Hair follicular keratinocyte (primary cell): ENCODE results near the gene TSPAN33. TPM values are rescaled to one million over a fixed set of nuclear protein-coding genes. Genes with fewer than 3 reads are reported as not detected.

Experiments used
- total RNA-seq: library from RNA; depleted of rRNA; stranded (reverse); fragments of >200 nt; gene quantifications from 2 replicates; pipeline ENCODE4 v1.2.3, GENCODE V29; 2015

The TSPAN33 gene, protein sequence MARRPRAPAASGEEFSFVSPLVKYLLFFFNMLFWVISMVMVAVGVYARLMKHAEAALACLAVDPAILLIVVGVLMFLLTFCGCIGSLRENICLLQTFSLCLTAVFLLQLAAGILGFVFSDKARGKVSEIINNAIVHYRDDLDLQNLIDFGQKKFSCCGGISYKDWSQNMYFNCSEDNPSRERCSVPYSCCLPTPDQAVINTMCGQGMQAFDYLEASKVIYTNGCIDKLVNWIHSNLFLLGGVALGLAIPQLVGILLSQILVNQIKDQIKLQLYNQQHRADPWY
- 2.9 and 3.8 TPM in 2 replicates for total RNA-seq

DNA sequence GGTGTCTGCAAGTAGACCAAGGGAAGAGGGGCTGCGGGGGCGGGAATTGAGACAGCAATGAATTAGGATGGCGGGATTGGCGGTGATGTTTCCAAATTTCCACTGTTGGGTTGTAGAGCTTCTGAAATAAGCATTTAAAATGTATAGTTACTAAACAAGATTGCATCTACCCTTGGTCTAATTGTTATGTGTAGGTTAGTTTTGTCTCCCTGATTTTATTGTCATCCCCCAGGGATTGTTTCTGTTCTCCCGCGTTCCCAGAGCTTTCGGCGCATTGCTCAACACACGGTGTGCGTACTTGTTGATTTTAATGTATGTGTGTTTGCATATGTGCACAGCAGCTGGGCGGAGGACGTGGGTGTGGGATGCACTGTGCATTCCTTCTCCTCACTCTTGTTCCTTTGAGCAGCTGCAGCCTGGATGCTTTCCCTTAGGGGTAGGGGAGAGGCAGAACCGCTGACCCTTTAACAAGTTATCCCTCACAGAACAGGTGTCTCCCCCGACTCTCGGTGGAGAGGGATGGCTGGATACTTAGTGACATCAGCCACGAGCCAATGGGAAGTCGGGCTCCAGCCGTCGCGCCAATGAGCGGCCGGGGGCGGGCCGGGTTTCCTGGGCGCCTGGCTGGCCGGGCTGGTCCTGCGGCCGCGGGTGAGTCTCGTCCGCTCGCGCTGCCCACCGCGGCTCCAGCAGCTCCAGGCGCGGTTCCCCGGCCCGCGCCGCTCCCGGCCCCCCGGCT, at the start of gene TSPAN33:
TSPAN33 (plus strand) TSS at position 613 of the 739 bp plus-strand sequence. CDS start 274 bp downstream, outside the sequence.

DNA sequence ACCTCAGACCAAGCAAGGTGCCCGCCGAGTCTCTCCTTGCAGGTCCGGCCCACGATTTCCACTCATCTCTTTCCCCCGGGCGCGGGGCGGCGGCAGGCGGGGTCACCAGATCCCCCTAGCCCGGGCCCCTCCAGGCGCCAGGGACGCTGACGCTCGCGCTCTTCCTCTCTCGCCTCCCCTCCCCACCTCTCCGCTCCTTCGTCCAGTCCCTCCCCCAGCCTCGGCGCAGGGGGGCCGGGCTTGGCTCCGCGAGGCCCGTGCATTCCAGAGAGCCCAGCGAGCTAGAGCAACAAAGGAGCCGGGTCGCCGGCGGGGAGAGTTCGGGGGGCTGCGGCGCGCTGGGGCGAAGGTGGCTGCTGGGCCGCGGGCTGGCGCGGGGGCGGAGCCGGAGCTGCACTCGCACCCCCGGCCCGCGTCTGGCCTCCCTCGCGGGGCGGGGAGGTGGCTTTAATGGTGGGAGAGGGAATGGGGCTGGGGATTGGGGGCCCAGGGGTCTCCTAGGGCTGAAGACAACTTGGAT, 43.9 kb downstream of the TSPAN33 start, which contains the start of gene SMO:
SMO (plus strand) TSS at position 262 of the 520 bp plus-strand sequence. CDS start 519 bp downstream, outside the sequence.

Other genes with a start within 250 kb of the TSPAN33 start
- gene KCP, start 234.0 kb upstream of the TSPAN33 start, total RNA-seq, result 0.47 TPM in 1 of 2 replicates, not detected in the other
- gene IRF5, start 206.8 kb upstream of the TSPAN33 start, total RNA-seq, result 3.3 and 9.1 TPM in 2 replicates
- gene TNPO3, start 89.6 kb upstream of the TSPAN33 start, total RNA-seq, result 40.5 and 42.7 TPM in 2 replicates
- gene SMO, start 43.9 kb downstream of the TSPAN33 start, total RNA-seq, result 6.5 and 7.5 TPM in 2 replicates
- 11.4 and 16.6 TPM in 2 replicates for gene AHCYL2, start 80.3 kb downstream of the TSPAN33 start, total RNA-seq